Thoracic aorta (tissue), 2 donors: ENCODE data around the gene BCAS1. TPM values are rescaled to one million over a fixed set of nuclear protein-coding genes. Genes with fewer than 3 reads are reported as not detected.

ENCODE experiments used
- ATAC-seq: fragments of 150-250 bp; one replicate; pipeline ENCODE4 v1.8.0; 2017; ENCODE audit warnings: low read depth; ENCODE audit not compliant: insufficient number of reproducible peaks, low FRiP score
- DNase-seq: peaks from one replicate; pipeline ENCODE4 v3.0.0-alpha.2; 2020; ENCODE audit warnings: low spot score
- H3K27ac ChIP-seq, 2 donors: fragments of 200-600 bp; sonication (generic); 1 replicate in 1 of 2; 2 replicates in 1 of 2; pipeline ENCODE4 v1.5.1; 2016; ENCODE audit warnings: mild to moderate bottlenecking in 2 of 2, moderate library complexity in 2 of 2
- H3K27me3 ChIP-seq: fragments of 200-600 bp; sonication (generic); replicated peaks from 2 replicates; pipeline ENCODE4 v1.6.0; 2016; ENCODE audit warnings: mild to moderate bottlenecking; ENCODE audit not compliant: insufficient read depth
- H3K36me3 ChIP-seq: fragments of 200-600 bp; sonication (generic); one replicate; pipeline ENCODE4 v1.5.1; 2016
- H3K4me1 ChIP-seq, 2 donors: fragments of 200-600 bp; sonication (generic); 1 replicate in 1 of 2; 2 replicates in 1 of 2; pipeline versions ENCODE4 v1.5.1 to v1.6.0; 2016; ENCODE audit warnings: low read depth in 2 of 2, mild to moderate bottlenecking in 1 of 2; ENCODE audit not compliant: control insufficient read depth in 1 of 2
- H3K4me3 ChIP-seq: fragments of 200-600 bp; sonication (generic); 2 replicates; pipeline ENCODE4 v1.5.1; 2016; ENCODE audit warnings: mild to moderate bottlenecking
- H3K9me3 ChIP-seq: fragments of 200-600 bp; sonication (generic); 2 replicates; pipeline ENCODE4 v1.5.1; 2016
- total RNA-seq, 2 donors: library from RNA; depleted of rRNA; stranded (reverse); fragments of >200 nt; gene quantifications; one replicate each; pipeline versions ENCODE4 v1.1.0 to v1.2.3, GENCODE V29; 2016
- TF ChIP-seq, protein P1 (sequence below): fragments of 200-600 bp; sonication (generic); IDR thresholded peaks from one replicate; pipeline ENCODE4 v1.5.1; 2019; ENCODE audit warnings: antibody characterized with exemption

BCAS1 gene
- total RNA-seq, 2 donors from 2014 or later = under 0.01 to 3.6 TPM

DNA sequence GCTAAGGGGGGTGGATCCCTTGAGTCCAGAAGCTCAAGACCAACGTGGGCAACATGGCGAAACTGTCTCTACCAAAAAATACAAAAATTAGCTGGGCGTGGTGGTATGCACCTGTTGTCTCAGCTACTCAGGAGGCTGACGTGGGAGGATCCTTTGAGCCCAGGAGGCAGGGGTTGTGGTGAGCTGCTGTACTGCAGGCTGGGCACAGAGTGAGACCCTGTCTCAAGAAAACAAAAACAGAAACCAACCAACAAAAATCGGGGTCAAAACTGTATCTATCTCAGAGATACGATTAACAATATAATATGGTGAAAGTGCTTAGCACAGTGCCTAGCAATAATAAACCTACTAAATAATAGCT lies 20.7 kb upstream of the BCAS1 start:
- H3K27me3 ChIP-seq = no peaks in the 10 kb centered on the region
- H3K4me3 ChIP-seq = no peak overlapping the region
- no peaks in the 10 kb centered on the region for H3K9me3 ChIP-seq
- H3K36me3 ChIP-seq = no peaks in the 10 kb centered on the region
- TF ChIP-seq, protein P1, sequence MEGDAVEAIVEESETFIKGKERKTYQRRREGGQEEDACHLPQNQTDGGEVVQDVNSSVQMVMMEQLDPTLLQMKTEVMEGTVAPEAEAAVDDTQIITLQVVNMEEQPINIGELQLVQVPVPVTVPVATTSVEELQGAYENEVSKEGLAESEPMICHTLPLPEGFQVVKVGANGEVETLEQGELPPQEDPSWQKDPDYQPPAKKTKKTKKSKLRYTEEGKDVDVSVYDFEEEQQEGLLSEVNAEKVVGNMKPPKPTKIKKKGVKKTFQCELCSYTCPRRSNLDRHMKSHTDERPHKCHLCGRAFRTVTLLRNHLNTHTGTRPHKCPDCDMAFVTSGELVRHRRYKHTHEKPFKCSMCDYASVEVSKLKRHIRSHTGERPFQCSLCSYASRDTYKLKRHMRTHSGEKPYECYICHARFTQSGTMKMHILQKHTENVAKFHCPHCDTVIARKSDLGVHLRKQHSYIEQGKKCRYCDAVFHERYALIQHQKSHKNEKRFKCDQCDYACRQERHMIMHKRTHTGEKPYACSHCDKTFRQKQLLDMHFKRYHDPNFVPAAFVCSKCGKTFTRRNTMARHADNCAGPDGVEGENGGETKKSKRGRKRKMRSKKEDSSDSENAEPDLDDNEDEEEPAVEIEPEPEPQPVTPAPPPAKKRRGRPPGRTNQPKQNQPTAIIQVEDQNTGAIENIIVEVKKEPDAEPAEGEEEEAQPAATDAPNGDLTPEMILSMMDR = no peak
- H3K27ac ChIP-seq = no peak overlapping the region
- no peaks in the 10 kb centered on the region for H3K4me1 ChIP-seq
- ATAC-seq = no peak
- no peak for DNase-seq

DNA sequence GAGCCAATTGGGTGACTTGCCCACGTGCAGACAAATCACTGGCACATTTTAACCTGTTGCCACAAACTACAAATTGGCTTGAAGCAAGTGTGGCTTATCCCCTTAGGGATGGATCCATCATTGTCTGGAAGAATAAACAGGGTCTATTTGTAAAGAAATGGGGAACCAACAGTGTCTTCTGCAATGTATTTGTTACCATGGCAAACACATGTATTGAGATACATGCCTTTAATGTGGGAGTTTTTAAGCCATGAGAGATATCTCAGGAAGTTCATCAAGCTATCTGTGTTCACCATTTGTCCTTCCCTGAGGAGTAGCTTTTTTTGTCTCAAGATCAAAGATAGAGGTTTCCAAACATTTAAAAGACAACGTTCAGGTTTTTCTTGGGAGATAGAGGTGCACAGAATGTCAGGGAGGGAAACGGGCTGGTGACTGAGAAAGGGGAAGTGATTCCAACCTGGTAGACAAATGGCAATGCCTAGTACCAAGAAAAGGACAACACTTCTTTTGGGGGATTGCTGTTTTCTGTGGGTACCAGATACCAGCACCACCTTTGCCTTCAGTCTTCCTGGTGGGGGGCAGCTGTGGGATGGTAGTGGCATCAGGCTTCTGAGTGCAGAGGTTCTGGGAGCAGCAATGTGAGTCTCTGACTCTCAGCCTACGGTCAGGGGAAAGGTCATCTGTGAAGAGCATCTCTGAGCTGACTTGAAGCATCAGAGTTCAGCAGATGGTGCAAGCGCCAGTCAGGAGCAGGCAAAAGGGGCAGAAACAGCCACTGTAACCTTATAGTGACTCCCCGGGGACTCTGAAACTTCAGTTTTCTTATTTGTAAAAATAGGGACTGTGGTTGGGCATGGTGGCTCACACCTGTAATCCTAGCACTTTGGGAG lies 20.1 kb upstream of the BCAS1 start:
- Histone ChIP-seq H3K4me3 (no peak overlapping the region), H3K4me1 (no peaks in the 10 kb centered on the region), H3K36me3 (no peaks in the 10 kb centered on the region), H3K9me3 (no peaks in the 10 kb centered on the region), H3K27me3 (no peaks in the 10 kb centered on the region), H3K27ac (no peak overlapping the region)
- TF ChIP-seq, protein P1 = no peak
- no peak for DNase-seq
- no peak for ATAC-seq

DNA sequence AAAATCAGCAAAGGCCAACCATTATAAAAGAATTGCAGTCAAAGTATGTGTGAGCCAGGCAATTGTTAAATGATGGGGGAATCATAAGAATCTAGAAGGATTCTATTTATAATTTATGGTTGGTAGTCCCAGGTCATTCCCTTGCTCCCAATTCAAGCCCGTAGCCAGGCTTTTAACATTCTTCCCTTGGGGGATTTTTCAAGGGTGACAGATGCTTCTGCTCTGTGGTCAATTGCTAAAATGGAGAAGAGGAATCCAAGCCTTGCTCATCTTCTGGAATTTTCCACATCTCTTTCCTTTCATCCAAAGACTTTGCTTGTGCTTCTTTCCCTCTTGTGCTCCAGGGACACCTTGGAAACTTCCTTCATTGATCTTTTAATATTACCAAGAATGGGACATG lies 18.0 kb upstream of the BCAS1 start:
- Histone ChIP-seq H3K36me3 (no peaks in the 10 kb centered on the region), H3K4me3 (no peak overlapping the region), H3K4me1 (no peaks in the 10 kb centered on the region), H3K27ac (no peak overlapping the region), H3K9me3 (no peaks in the 10 kb centered on the region), H3K27me3 (no peaks in the 10 kb centered on the region)
- no peak for DNase-seq
- ATAC-seq = no peak
- TF ChIP-seq, protein P1 = no peak

DNA sequence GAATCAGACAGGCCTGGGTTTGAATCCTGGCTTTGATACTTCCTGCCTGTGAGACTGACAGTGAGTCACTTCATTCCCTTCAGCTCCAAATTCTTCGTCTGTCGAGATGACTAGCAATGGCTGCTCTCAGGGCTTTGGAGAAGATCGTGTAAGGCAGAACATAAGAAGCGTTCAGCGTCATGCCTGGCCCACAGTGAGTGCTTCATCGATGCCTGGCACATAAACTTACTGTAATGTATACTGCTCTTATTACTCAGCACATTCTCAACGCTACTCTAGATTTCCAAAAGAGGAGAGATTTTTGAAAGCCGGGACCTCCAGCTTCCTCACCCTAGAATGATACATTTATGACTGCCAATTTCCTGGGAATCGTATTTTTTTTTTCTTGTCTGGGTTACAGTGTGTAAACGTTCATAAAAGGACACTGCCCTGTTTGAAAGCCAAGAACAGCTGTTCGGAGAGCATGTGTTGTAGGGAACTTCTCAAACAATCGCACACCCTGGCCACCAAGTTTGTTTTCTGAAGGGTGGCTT lies 16.2 kb upstream of the BCAS1 start:
- H3K4me3 ChIP-seq = peak overlapping the region; percentile 47
- ATAC-seq (no peak), DNase-seq (no peak)
- H3K4me1 ChIP-seq = no peaks in the 10 kb centered on the region
- no peaks in the 10 kb centered on the region for H3K36me3 ChIP-seq
- TF ChIP-seq, protein P1 = no peak
- no peaks in the 10 kb centered on the region for H3K9me3 ChIP-seq
- H3K27me3 ChIP-seq = no peaks in the 10 kb centered on the region
- no peak overlapping the region for H3K27ac ChIP-seq

DNA sequence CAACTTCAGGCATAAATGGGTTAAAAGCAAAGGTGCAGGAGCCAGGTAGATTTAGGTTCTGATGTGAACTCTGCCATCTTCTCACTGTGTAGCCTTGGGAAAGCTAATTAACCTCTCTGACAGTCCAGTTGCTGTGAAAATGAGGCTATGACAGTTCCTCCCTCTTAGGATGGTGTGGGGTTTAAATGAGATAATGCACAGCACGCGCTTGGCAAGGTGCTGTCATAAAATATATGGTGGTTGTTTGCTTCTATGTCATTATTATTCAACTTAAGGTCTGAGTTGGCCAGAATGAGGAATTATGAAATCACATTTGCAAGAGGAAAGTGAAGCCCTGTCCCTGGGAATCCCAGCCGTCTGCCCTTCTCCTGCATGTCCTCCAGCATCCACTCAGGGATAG lies 15.5 kb upstream of the BCAS1 start:
- Histone ChIP-seq H3K27ac (no peak overlapping the region), H3K27me3 (no peaks in the 10 kb centered on the region), H3K9me3 (no peaks in the 10 kb centered on the region), H3K36me3 (no peaks in the 10 kb centered on the region), H3K4me1 (no peaks in the 10 kb centered on the region), H3K4me3 (no peak overlapping the region)
- no peak for DNase-seq
- TF ChIP-seq, protein P1 = no peak
- no peak for ATAC-seq
